ENCODE results near the gene ARID5B. TPM values are rescaled to one million over a fixed set of nuclear protein-coding genes. Genes with fewer than 3 reads are reported as not detected.

Gene ARID5B
- total RNA-seq, 1 donor from 2014 or later, result 50.6 TPM

DNA sequence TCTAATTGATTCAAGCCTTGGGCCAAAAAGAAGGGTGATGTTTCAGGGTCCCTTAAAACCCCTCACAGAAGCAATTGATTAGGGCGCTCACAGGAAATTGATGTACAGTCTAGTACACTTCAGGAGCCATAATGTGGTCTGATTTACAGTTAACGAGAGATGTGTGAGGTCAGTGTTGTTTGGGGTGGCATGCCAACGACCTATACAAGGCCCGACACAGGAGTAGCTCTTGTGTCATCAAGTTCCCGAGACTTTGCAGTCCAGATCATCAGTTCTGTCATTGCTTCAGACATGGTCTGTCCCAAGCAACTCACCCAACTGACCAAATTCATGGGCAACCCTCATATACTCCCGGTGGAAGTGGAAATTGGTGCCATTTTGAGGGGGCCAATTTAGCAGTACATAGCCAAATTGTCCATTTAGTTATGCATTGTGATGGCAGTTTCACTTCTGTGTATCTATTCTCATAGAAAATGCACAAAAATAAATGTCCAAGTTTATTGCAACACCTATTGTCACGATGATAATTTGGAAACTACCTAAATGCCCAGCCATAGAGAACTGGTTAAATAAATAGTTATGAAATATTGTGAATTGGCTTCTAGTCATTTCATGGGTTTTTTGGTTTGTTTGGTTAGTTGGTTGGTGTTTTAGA is 18.0 kb upstream of the ARID5B start:
- no peak for DNase-seq (ENCODE audit: low spot score)

GRCh38 chr10:61887772-61888171 is 13.7 kb upstream of the ARID5B start:
- DNase-seq (ENCODE audit: low spot score), result no peak

GRCh38 chr10:61888744-61889143 is 12.8 kb upstream of the ARID5B start:
- DNase-seq (ENCODE audit: low spot score), result no peak

DNA sequence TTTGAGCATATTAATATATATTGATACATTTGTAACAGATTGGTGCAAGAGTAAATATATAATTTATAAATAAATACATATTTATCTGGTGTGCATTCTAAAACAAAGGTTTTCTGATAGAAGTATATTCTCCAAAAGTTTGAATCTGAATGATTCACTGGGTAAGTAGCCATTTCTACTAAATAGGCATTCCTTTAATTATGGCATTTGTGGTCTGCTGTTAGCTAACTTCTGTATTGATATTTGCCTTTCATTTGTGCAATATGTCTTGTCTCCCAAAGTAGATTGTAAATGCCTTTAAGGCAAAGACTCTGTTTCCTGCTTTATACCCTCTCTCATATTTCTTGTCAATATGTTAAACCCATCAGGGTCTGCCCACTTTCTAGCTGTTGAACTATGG is 11.1 kb upstream of the ARID5B start:
- no peak for DNase-seq (ENCODE audit: low spot score)

DNA sequence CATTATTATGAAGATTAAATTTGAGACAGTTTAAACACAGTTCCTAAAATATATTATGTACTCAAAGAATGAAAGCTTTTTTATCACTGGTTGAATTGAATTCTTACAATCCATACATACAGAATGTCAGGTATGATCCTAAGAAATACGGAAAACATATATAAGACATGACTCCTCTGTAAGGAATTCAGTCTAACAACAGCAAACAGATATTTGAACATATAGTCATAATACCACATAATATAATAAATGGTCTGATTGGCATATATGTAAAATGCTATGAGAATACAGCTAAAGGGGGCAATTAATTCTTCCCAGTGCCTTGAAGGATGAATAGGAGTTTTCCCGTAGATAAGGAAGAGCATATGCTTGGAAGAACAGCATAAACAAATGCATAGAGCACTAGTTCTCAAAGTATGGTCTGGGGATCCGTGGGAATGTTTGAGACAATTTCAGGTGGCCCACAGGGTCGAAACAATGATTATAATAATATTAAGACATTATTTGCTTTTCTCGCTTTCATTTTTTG is 10.6 kb upstream of the ARID5B start:
- no peak for DNase-seq (ENCODE audit: low spot score)

DNA sequence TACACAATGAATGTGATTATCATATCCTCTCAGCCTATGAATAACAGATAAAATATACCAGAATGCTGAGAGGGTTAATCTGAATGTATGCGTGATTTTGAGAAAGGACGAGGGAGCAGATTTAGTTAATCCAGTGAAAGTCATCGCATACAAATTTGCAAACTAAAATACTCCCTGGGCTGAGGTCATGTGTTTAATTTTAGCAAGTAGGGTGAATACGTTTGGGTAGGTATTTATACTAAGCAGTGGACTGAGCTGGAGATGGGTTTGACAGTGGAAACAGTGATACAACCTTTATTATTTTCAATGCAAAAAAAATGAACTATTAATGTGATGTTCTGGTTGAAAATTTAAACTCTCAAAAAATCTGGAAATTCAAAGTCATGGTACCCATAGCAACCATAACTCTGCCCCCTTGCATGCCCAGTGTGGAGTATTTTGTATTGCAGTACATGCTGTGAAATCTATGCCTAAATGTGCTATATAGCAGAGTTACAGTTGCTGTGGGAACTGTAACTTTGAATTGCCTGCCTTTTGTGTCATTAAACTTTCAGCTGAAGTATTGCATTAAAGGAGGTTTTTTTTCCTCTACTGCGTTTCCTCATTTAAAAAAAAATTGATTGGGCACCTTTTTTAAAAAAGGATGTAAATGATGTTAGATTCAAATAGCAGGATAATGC is 9.5 kb upstream of the ARID5B start:
- DNase-seq (ENCODE audit: low spot score), result no peak

- DNase-seq (ENCODE audit: low spot score), result no peak
Observed at GRCh38 chr10:61892961-61893360, 8.5 kb upstream of the ARID5B start.

DNA sequence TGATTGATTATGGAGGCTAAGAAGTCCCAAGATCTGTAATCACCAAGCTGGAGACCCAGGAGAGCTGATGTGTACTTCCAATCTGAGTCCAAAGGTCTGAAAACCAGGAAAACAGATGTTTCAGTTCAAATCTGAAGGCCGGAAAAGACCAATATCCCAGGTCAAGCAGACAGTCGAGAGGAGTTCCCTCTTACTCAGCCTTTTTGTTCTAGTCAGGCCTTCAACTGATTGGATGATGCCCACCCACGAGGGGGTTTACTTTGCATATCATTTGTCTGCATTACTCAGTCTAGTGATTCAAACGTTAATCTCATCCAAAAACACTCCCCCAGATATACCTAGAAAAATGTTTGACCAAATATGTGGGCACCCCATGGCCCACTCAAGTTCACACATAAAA is 7.4 kb upstream of the ARID5B start:
- DNase-seq (ENCODE audit: low spot score), result no peak

DNA sequence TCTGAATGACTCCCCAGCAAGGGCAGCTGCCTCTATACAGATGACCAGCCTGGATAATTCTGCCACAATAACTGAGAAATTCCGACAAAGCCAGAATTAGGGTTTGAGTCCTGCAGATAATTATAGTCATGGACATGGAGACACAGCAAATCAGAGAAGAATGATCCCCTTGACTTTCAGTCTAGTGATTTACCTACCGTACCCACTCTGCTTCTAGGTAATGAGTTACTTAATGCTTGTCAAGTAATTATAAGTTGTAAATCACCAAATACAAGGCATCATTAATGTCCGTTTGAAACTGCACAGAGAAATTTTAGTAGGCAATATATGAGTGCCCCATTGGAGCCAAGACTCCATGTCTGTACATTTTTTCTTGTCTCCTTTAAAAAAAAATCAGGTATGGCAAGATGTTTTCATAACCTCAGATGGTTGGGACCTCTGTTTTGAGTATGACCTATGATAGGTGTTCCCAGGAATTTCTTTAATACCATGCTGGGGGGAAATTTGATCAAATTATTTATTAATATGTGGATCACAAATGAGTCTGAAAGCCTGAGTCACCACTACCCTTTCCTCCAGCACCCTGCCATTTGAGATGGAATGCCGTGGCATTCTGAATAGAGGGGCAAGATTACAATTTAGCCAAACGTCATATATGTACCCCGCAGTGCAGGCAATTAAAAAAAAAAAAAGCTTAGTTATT is 5.5 kb upstream of the ARID5B start:
- DNase-seq (ENCODE audit: low spot score), result no peak

DNA sequence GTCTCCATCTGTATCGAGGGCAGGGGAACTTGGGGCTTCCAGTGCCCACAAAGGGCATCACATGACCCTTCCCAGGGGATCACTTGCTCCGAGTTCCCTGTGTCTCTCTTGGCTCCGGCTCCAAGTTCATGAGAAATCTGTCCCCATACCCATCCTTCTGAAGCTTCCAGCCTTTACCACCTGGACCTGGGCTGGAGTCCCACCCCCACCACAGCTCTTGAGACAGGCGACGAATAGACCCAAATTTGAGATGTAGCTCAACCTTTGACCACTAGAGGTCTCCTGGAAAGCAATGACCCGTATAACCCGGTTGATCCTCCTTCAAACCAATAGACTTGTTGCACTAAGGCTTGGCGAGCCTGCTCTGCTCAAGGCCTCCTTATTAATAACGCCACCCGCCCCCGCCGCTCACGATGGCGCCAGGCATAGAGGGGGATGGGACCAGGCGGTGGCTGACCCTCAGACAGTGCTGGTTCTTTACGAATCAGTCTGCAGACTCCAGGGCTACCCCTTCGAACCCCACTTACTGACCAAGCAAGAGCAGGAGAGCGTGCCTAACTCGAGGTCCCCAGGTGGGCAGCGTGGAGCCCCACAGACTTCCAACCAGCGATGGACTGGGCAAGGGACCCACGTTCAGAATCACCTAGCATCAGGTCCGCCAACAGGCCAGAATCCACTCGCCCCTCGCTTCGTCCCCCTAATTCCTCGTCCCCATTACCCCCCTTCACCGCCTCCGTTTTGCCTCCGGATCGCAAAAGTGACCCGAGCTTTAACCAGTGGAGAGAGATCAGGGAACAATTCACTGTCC is 4.4 kb upstream of the ARID5B start:
- DNase-seq (ENCODE audit: low spot score), result peak; percentile 70

- DNase-seq (ENCODE audit: low spot score), result peak; percentile 46
Observed at GRCh38 chr10:61897671-61898434, 3.6 kb upstream of the ARID5B start.

DNA sequence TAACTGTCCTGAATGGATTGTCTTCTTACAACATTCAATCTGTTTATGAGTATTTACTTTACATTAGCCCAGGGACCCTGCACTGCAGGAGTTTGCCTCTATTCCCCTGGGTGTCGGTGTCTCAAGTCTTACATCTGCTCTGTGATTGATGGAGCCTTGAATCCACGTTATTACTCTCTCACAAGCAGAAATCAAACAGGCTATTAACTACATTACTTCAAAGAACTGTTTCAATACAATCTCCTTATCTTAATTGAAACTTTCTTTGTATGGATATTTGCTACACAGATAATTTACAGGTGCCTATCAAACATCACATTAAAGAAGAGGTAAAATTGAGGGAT is 3.1 kb upstream of the ARID5B start:
- no peak for DNase-seq (ENCODE audit: low spot score)

GRCh38 chr10:61899069-61899531 is 2.4 kb upstream of the ARID5B start:
- DNase-seq (ENCODE audit: low spot score), result no peak

GRCh38 chr10:61899663-61899996 is 1.9 kb upstream of the ARID5B start:
- DNase-seq (ENCODE audit: low spot score), result no peak

- DNase-seq (ENCODE audit: low spot score), result peak; percentile 43
Observed at GRCh38 chr10:61899997-61900828, 1.3 kb upstream of the ARID5B start.

DNA sequence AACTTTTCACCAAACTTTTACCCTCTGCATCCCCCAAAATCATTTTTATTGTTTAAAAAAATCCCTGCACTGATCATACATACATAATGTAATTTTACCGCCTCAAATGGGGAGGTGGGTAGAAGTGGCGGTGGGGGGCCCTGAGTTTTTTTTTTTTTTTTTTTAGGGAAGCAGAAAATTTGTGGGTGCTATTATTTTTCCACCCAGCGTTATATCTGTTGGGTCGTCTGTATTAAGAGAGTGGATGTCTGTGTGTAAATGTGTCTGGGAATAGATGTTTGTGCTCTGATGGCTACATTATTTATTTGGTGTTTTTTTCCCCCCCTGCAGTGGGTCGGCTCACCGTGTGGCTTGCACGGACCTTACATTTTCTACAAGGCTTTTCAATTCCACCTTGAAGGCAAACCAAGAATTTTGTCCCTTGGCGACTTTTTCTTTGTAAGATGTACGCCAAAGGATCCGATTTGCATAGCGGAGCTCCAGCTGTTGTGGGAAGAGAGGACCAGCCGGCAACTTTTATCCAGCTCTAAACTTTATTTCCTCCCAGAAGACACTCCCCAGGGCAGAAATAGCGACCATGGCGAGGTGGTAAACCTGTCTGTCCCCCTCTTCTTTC is 438 bp downstream of the ARID5B start:
- DNase-seq (ENCODE audit: low spot score), result peak; percentile 28

DNA sequence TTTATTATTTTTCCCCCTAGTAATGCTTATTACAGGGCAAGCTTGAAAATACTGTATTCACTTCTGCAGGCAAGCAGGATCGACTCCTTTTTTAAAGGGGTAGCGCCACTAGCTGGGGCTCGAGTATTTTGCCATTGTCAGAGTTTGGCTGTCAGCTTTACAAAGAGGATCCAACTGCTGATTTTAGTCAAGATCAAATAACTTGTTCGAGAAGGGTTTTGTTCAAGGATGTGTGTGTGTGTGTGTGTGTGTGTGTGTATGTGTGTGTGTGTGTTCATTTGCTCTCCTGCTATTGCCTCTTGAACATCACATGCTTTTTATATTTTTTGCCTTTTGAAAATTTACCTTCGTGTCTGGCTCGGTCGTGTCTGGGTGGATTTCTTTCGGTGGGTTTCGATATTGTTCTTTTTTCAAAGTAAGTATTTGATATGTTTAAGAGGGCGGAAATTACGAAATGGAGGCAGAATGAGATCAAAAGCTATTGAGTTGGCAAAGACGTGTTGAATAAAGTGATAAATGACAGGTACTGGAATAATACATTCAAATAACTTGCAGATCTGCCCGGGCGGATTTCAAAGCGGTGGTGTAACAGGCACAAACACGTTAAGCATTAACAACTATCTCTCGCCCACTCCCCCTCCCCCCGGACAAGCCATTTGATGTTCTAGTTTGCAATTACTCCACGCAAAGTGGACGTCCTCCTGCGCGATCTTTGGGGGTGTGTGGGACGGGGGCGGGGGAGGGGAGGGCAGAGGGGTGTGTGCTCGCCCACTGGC is 1.1 kb downstream of the ARID5B start:
- peak; percentile 58 for DNase-seq (ENCODE audit: low spot score)

- peak; percentile 51 for DNase-seq (ENCODE audit: low spot score)
Observed at GRCh38 chr10:61903221-61903927, 1.9 kb downstream of the ARID5B start.
